Panc1 (cell line): ENCODE measurements around the gene DCC. TPM values are rescaled to one million over a fixed set of nuclear protein-coding genes. Genes with fewer than 3 reads are reported as not detected.

ENCODE experiments used
- ATAC-seq: fragments of 200-7000 bp; cut with Tn5 transposase; 2 replicates; pipeline ENCODE4 v1.9.1; 2020; ENCODE audit warnings: mild to moderate bottlenecking, moderate library complexity
- BruUV-seq: library from RNA; stranded (reverse); fragments of 400-500 nt; replicated peaks from 2 replicates; lab custom pipeline; 2021; lab: Mats Ljungman, UMichigan
- CTCF ChIA-PET: fragments of 300-600 bp; sonication (Branson Sonifier 250); formaldehyde crosslinking; loops from one replicate; lab custom pipeline; 2022; ENCODE audit warnings: antibody characterized with exemption; lab: Charles Lee
- POLR2A ChIA-PET: fragments of 300-600 bp; sonication (Branson Sonifier 250); formaldehyde crosslinking; loops from one replicate; lab custom pipeline; 2022; ENCODE audit warnings: antibody characterized with exemption; lab: Charles Lee
- DNase-seq: peaks from one replicate; pipeline ENCODE4 v3.0.0-alpha.2; 2010; ENCODE audit warnings: low read depth, low spot score
- H3K27ac ChIP-seq: 2 replicates; pipeline ENCODE4 v1.5.1; 2011; ENCODE audit warnings: mild to moderate bottlenecking, low read length, inconsistent platforms
- H3K27me3 ChIP-seq: fragments of 200-500 bp; sonication (Bioruptor generic); 2 replicates; pipeline ENCODE4 v1.6.0; 2014; ENCODE audit warnings: low read length, inconsistent platforms; ENCODE audit not compliant: control insufficient read depth, insufficient read depth
- H3K36me3 ChIP-seq: fragments of 200-500 bp; sonication (Bioruptor generic); 2 replicates; pipeline ENCODE4 v1.5.1; 2014; ENCODE audit warnings: inconsistent platforms, mild to moderate bottlenecking, low read length, moderate library complexity; ENCODE audit not compliant: control insufficient read depth, insufficient read depth
- H3K4me1 ChIP-seq: 2 replicates; pipeline ENCODE4 v1.5.1; 2011; ENCODE audit warnings: inconsistent platforms, mild to moderate bottlenecking, low read length, moderate library complexity; ENCODE audit not compliant: control insufficient read depth, insufficient read depth
- H3K4me3 ChIP-seq, 2 experiments: 2 replicates each; pipeline ENCODE4 v1.5.1; 2011 to 2012; ENCODE audit warnings: low read depth in 2 of 2, low read length in 2 of 2, mild to moderate bottlenecking in 2 of 2, inconsistent platforms in 1 of 2, moderate library complexity in 1 of 2
- H3K9me3 ChIP-seq: fragments of 200-500 bp; sonication (Bioruptor generic); 2 replicates; pipeline ENCODE4 v1.5.1; 2014; ENCODE audit warnings: low read depth, mild to moderate bottlenecking, inconsistent platforms, low read length, moderate library complexity; ENCODE audit not compliant: control insufficient read depth, insufficient read depth
- CTCF ChIP-seq: fragments of 450-650 bp; IDR thresholded peaks from 2 replicates; pipeline ENCODE4 v1.5.1; 2017; ENCODE audit warnings: mild to moderate bottlenecking
- POLR2AphosphoS5 ChIP-seq: IDR thresholded peaks from 2 replicates; pipeline ENCODE4 v1.6.1; 2012; ENCODE audit warnings: mild to moderate bottlenecking, low read depth, low read length, moderate library complexity
- REST ChIP-seq, 2 experiments: IDR thresholded peaks; 2 replicates each; pipeline ENCODE4 v1.6.1; 2011 to 2012; ENCODE audit warnings: low read depth in 2 of 2, control low read depth in 1 of 2, low read length in 1 of 2, mild to moderate bottlenecking in 1 of 2, moderate library complexity in 1 of 2; ENCODE audit not compliant: insufficient read depth in 1 of 2
- SIN3A ChIP-seq: IDR thresholded peaks from 2 replicates; pipeline ENCODE4 v1.6.1; 2012; ENCODE audit warnings: low read depth, mild to moderate bottlenecking, low read length, moderate library complexity, borderline replicate concordance; ENCODE audit not compliant: insufficient read depth
- TCF7L2 ChIP-seq: IDR thresholded peaks from 2 replicates; pipeline ENCODE4 v1.6.1; 2011; ENCODE audit warnings: mild to moderate bottlenecking, low read depth, low read length, inconsistent platforms
- in situ Hi-C: cut with HindIII; loops from 2 replicates; pipeline ENCODE4 v1.10.0; 2016; ENCODE audit warnings: low sequenced_read_pairs, low pct_unique_long_range_greater_than_20kb
- intact Hi-C: fragments of 100-400 bp; cut with micrococcal nuclease; formaldehyde crosslinking; loops from one replicate; pipeline ENCODE4 v1.10.0; 2022; ENCODE audit not compliant: unreplicated experiment
- total RNA-seq: library from RNA; stranded (reverse); gene quantifications from one replicate; pipeline ENCODE4 v1.2.1, GENCODE V29; 2021; ENCODE audit not compliant: unreplicated experiment

The DCC gene
- total RNA-seq, 1 experiment from 2014 or later: not detected

- Histone ChIP-seq H3K9me3 (no peaks in the 10 kb centered on the region), H3K4me1 (no peaks in the 10 kb centered on the region), H3K27ac (no peak overlapping the region), H3K36me3 (no peaks in the 10 kb centered on the region), H3K27me3 (no peaks in the 10 kb centered on the region), H3K4me3 (no peak overlapping the region)
- no peak for DNase-seq
- CTCF ChIA-PET: no interaction called here
- in situ Hi-C loops (no loop called here), intact Hi-C loops (no loop called here)
- TF ChIP-seq TCF7L2 (no peak), SIN3A (no peak), POLR2AphosphoS5 (no peak), CTCF (no peak), REST (IDR thresholded peaks at IDR 0.05; ENCODE audit: insufficient read depth in 1 of 2, low read depth in 2 of 2, low read length in 1 of 2) (no peak)
- BruUV-seq: no TSS peak
- no peak for ATAC-seq
- POLR2A ChIA-PET: no interaction called here
Observed at GRCh38 chr18:52337276-52337675, 2.7 kb upstream of the DCC start.

- H3K4me1 ChIP-seq: no peaks in the 10 kb centered on the region
- CTCF ChIA-PET: no interaction called here
- no peaks in the 10 kb centered on the region for H3K9me3 ChIP-seq
- TF ChIP-seq SIN3A: no peak
- no TSS peak for BruUV-seq
- no peaks in the 10 kb centered on the region for H3K27me3 ChIP-seq
- in situ Hi-C loops: no loop called here
- DNase-seq (no peak), ATAC-seq (no peak)
- no peak overlapping the region for H3K27ac ChIP-seq
- no peaks in the 10 kb centered on the region for H3K36me3 ChIP-seq
- intact Hi-C loops: no loop called here
- no peak overlapping the region; a peak in 1 of 4 replicates for H3K4me3 ChIP-seq
- POLR2A ChIA-PET: no interaction called here
Observed at GRCh38 chr18:52340406-52341102, 557 bp downstream of the DCC start.

GRCh38 chr18:52341103-52341432 is 1.1 kb downstream of the DCC start:
- TF ChIP-seq REST (IDR thresholded peaks at IDR 0.05; ENCODE audit: insufficient read depth in 1 of 2, low read depth in 2 of 2, low read length in 1 of 2) (no peak), SIN3A (no peak), CTCF (no peak), TCF7L2 (no peak), POLR2AphosphoS5 (no peak)
- Histone ChIP-seq H3K4me3 (no peak overlapping the region), H3K27ac (no peak overlapping the region), H3K36me3 (no peaks in the 10 kb centered on the region), H3K4me1 (no peaks in the 10 kb centered on the region), H3K27me3 (no peaks in the 10 kb centered on the region), H3K9me3 (no peaks in the 10 kb centered on the region)
- DNase-seq (no peak), ATAC-seq (no peak)
- intact Hi-C loops (no loop called here), in situ Hi-C loops (no loop called here)
- ChIA-PET POLR2A (no interaction called here), CTCF (no interaction called here)
- no TSS peak for BruUV-seq
